Skin of body (tissue), 2 donors: ENCODE measurements around the gene ABCC1. TPM values are rescaled to one million over a fixed set of nuclear protein-coding genes. Genes with fewer than 3 reads are reported as not detected.

Source experiments
- DNase-seq: peaks from one replicate; lab custom pipeline; 2025; lab: John Stamatoyannopoulos, UW
- total RNA-seq: library from RNA; depleted of rRNA; stranded (reverse); fragments of >200 nt; gene quantifications from one replicate; pipeline ENCODE4 v1.2.3, GENCODE V29; 2014

Gene ABCC1
- total RNA-seq, 1 donor from 2014 or later = 20.4 TPM

- DNase-seq = no peak
Measured at GRCh38 chr16:16042076-16042475, 92.7 kb downstream of the ABCC1 start.

- DNase-seq = no peak
Measured at GRCh38 chr16:16045296-16045695, 95.9 kb downstream of the ABCC1 start.

- DNase-seq = no peak
Measured at GRCh38 chr16:16045879-16046278, 96.5 kb downstream of the ABCC1 start.

- DNase-seq = no peak
Measured at GRCh38 chr16:16047761-16048160, 98.3 kb downstream of the ABCC1 start.

GRCh38 chr16:16048904-16049582 lies 99.6 kb downstream of the ABCC1 start:
- no peak for DNase-seq

GRCh38 chr16:16050106-16050505 lies 100.7 kb downstream of the ABCC1 start:
- DNase-seq = no peak

- DNase-seq = no peak
Measured at GRCh38 chr16:16051132-16051531, 101.7 kb downstream of the ABCC1 start.

GRCh38 chr16:16052916-16053315 lies 103.5 kb downstream of the ABCC1 start:
- no peak for DNase-seq

GRCh38 chr16:16057102-16057501 lies 107.7 kb downstream of the ABCC1 start:
- no peak for DNase-seq

GRCh38 chr16:16059160-16059559 lies 109.7 kb downstream of the ABCC1 start:
- no peak for DNase-seq

GRCh38 chr16:16059895-16060590 lies 110.6 kb downstream of the ABCC1 start:
- no peak for DNase-seq

- DNase-seq = no peak
Measured at GRCh38 chr16:16062023-16062937, 112.9 kb downstream of the ABCC1 start.

- no peak for DNase-seq
Measured at GRCh38 chr16:16063683-16064082, 114.3 kb downstream of the ABCC1 start.

GRCh38 chr16:16064874-16065384 lies 115.5 kb downstream of the ABCC1 start:
- DNase-seq = no peak

- DNase-seq = no peak
Measured at GRCh38 chr16:16067127-16067526, 117.7 kb downstream of the ABCC1 start.

GRCh38 chr16:16071631-16072244 lies 122.3 kb downstream of the ABCC1 start:
- DNase-seq = no peak

- no peak for DNase-seq
Measured at GRCh38 chr16:16073001-16073545, 123.7 kb downstream of the ABCC1 start.

GRCh38 chr16:16073891-16074881 lies 124.8 kb downstream of the ABCC1 start:
- no peak for DNase-seq

GRCh38 chr16:16075488-16076422 lies 126.3 kb downstream of the ABCC1 start:
- no peak for DNase-seq
